Glutamatergic neuron (in vitro differentiated cells): Measurements from ENCODE around the gene GET4. TPM values are rescaled to one million over a fixed set of nuclear protein-coding genes. Genes with fewer than 3 reads are reported as not detected.

Experiments
- DNase-seq: peaks from one replicate; pipeline ENCODE4 v3.0.0; 2022
- H3K27ac Mint-ChIP-seq: one replicate; pipeline ENCODE4 v1.8.0; 2020; ENCODE audit warnings: mild to moderate bottlenecking, mixed read lengths, inconsistent platforms; ENCODE audit not compliant: unreplicated experiment
- H3K27me3 Mint-ChIP-seq: one replicate; pipeline ENCODE4 v1.8.0; 2020; ENCODE audit warnings: mild to moderate bottlenecking, moderate library complexity, mixed read lengths, inconsistent platforms; ENCODE audit not compliant: unreplicated experiment
- H3K36me3 Mint-ChIP-seq: one replicate; pipeline ENCODE4 v1.8.0; 2020; ENCODE audit warnings: mild to moderate bottlenecking, mixed read lengths, inconsistent platforms; ENCODE audit not compliant: unreplicated experiment
- H3K4me1 Mint-ChIP-seq: one replicate; pipeline ENCODE4 v1.8.0; 2020; ENCODE audit warnings: mild to moderate bottlenecking, low read depth, mixed read lengths, inconsistent platforms; ENCODE audit not compliant: unreplicated experiment
- H3K4me3 Mint-ChIP-seq: one replicate; pipeline ENCODE4 v1.8.0; 2020; ENCODE audit warnings: mild to moderate bottlenecking, mixed read lengths, inconsistent platforms; ENCODE audit not compliant: unreplicated experiment
- H3K9me3 Mint-ChIP-seq: one replicate; pipeline ENCODE4 v1.8.0; 2020; ENCODE audit warnings: mild to moderate bottlenecking, moderate library complexity, mixed read lengths, inconsistent platforms; ENCODE audit not compliant: unreplicated experiment
- total RNA-seq: library from RNA; stranded (reverse); fragmentation: NEBNext Ultra II Directional; extraction: Animal tissue kit (Norgen Biotek cat#: 25700); gene quantifications from one replicate; pipeline ENCODE4 v1.2.1, GENCODE V29; 2021; ENCODE audit not compliant: unreplicated experiment
- TF ChIP-seq, protein P1 (sequence below): fragments of 200-600 bp; sonication (generic); IDR thresholded peaks from one replicate; pipeline ENCODE4 v1.5.0; 2021; ENCODE audit not compliant: partially characterized antibody, unreplicated experiment

Gene GET4
- total RNA-seq, 1 donor from 2014 or later, result 70.2 TPM

- Mint-ChIP-seq H3K36me3 (no peaks in the 10 kb centered on the region), H3K27me3 (peaks cover 17% of the 10 kb centered on the region), H3K4me3 (peak overlapping the region; percentile 67), H3K4me1 (peaks cover 76% of the 10 kb centered on the region), H3K9me3 (peaks cover 15% of the 10 kb centered on the region), H3K27ac (peak overlapping the region; percentile 97)
- no peak for DNase-seq
- TF ChIP-seq, protein P1, sequence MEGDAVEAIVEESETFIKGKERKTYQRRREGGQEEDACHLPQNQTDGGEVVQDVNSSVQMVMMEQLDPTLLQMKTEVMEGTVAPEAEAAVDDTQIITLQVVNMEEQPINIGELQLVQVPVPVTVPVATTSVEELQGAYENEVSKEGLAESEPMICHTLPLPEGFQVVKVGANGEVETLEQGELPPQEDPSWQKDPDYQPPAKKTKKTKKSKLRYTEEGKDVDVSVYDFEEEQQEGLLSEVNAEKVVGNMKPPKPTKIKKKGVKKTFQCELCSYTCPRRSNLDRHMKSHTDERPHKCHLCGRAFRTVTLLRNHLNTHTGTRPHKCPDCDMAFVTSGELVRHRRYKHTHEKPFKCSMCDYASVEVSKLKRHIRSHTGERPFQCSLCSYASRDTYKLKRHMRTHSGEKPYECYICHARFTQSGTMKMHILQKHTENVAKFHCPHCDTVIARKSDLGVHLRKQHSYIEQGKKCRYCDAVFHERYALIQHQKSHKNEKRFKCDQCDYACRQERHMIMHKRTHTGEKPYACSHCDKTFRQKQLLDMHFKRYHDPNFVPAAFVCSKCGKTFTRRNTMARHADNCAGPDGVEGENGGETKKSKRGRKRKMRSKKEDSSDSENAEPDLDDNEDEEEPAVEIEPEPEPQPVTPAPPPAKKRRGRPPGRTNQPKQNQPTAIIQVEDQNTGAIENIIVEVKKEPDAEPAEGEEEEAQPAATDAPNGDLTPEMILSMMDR, result no peak
Observed at GRCh38 chr7:835021-835420, 41.3 kb upstream of the GET4 start.

DNA sequence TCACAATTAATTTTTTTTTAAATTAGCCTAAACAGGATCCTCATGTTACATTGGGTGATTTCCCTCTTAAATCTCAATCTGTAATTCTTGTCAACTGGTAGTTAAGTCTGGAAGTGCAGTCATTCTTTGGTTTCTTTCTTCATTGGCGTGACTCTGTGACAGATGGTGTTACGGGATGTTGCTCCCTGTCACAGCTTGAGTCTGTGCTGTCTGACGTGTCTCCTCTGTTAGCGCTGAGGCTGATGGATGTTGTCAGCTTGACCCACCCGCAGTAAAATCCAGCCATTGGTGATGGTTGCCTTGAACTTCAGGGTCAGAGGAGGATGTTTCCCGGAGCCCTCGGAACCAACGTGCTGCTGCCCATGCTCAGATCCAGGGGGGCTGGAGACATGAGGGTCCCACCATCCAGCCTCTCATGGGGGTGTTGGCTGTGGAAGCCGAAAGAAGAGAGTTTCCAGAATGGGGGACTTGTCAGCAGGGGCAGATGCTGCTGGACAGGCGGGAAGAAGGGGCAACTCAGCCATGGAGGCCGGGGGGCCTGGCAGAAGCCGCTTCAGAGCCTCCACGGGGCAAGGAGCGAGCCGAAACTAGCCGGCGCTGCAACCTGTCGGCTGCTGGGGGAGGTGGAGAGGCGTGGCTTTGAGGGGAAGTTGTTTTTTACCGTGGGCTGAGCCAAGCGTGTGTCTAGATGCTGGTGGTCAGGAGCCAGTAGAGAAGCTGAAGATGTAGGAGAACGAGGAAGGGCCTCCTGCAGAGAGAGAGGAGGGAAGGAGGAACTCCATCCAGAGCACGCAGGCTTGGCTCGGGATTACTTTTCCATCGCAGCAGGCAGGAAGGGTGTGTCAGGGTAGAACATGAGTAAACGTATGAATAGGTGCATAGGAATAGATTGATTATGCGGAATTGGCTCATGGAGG lies 40.6 kb upstream of the GET4 start:
- TF ChIP-seq, protein P1, result no peak
- H3K27me3 Mint-ChIP-seq, result peaks cover 17% of the 10 kb centered on the region
- no peak for DNase-seq
- H3K4me3 Mint-ChIP-seq, result peak overlapping the region; percentile 67
- H3K9me3 Mint-ChIP-seq, result peaks cover 15% of the 10 kb centered on the region
- H3K36me3 Mint-ChIP-seq, result no peaks in the 10 kb centered on the region
- peaks cover 69% of the 10 kb centered on the region for H3K4me1 Mint-ChIP-seq
- H3K27ac Mint-ChIP-seq, result peak overlapping the region; percentile 97

GRCh38 chr7:836429-836828 lies 39.9 kb upstream of the GET4 start:
- H3K4me1 Mint-ChIP-seq, result peaks cover 66% of the 10 kb centered on the region
- peaks cover 17% of the 10 kb centered on the region for H3K27me3 Mint-ChIP-seq
- no peak for DNase-seq
- no peaks in the 10 kb centered on the region for H3K36me3 Mint-ChIP-seq
- H3K9me3 Mint-ChIP-seq, result peaks cover 13% of the 10 kb centered on the region
- TF ChIP-seq, protein P1, result no peak
- peak overlapping the region; percentile 67 for H3K4me3 Mint-ChIP-seq
- peak overlapping the region; percentile 97 for H3K27ac Mint-ChIP-seq

DNA sequence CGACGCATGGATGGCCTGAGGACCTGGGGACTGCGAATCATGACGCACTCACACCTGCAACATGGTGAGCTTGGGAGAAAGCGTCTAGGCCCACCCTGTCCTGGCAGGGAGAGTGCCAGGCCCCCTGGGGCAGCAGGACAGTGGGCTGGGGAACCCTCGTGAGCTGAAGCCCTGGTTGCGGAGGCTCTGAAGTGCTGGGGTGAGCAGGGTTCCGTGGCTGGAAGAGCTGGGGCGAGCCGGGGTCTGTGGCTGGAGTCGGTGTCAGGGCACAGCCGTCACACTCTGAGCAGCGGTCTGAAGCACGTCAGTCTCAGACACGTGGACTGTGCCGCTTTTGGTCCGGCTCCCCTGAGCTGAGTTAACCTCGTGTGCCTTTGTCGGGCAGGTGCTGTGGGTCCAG lies 39.4 kb upstream of the GET4 start:
- Mint-ChIP-seq H3K36me3 (no peaks in the 10 kb centered on the region), H3K27ac (peak overlapping the region; percentile 97), H3K9me3 (peaks cover 12% of the 10 kb centered on the region), H3K4me3 (peak overlapping the region; percentile 67), H3K4me1 (peaks cover 61% of the 10 kb centered on the region), H3K27me3 (peaks cover 17% of the 10 kb centered on the region)
- TF ChIP-seq, protein P1, result no peak
- no peak for DNase-seq

- Mint-ChIP-seq H3K36me3 (peaks cover 5% of the 10 kb centered on the region), H3K4me1 (peaks cover 51% of the 10 kb centered on the region), H3K9me3 (peaks cover 9% of the 10 kb centered on the region), H3K4me3 (no peak overlapping the region), H3K27me3 (peaks cover 23% of the 10 kb centered on the region), H3K27ac (peak overlapping the region; percentile 23)
- TF ChIP-seq, protein P1, result no peak
- no peak for DNase-seq
Observed at GRCh38 chr7:840001-840600, 36.3 kb upstream of the GET4 start.
